ENCODE measurements around the gene DSPP.

The DSPP gene

GRCh38 chr4:87632469-87632868 is 24.1 kb downstream of the DSPP start:
- DNase-seq = no peak

GRCh38 chr4:87633243-87633642 is 24.9 kb downstream of the DSPP start:
- DNase-seq = no peak

GRCh38 chr4:87644286-87644685 is 36.0 kb downstream of the DSPP start:
- no peak for DNase-seq

- no peak for DNase-seq
Measured at GRCh38 chr4:87649980-87650379, 41.7 kb downstream of the DSPP start, which contains the start of gene DMP1. DMP1 (plus strand) TSS chr4:87650280; CDS start chr4:87656493, 6,213 bp downstream.

GRCh38 chr4:87650938-87651337 is 42.6 kb downstream of the DSPP start:
- no peak for DNase-seq

- DNase-seq = no peak
Measured at GRCh38 chr4:87651941-87652340, 43.6 kb downstream of the DSPP start.

GRCh38 chr4:87654487-87655044 is 46.2 kb downstream of the DSPP start:
- no peak for DNase-seq

GRCh38 chr4:87657525-87657924 is 49.2 kb downstream of the DSPP start:
- no peak for DNase-seq

- DNase-seq = no peak
Measured at GRCh38 chr4:87659247-87659931, 51.1 kb downstream of the DSPP start.

- DNase-seq = no peak
Measured at GRCh38 chr4:87662871-87663270, 54.5 kb downstream of the DSPP start.
